ENCODE measurements around the gene APOD. TPM values are rescaled to one million over a fixed set of nuclear protein-coding genes. Genes with fewer than 3 reads are reported as not detected.

Gene APOD
- total and polyA plus RNA-seq, 8 donors = 33.0 to 941 (median 188) TPM

GRCh38 chr3:195548987-195549386 lies 34.8 kb downstream of the APOD start:
- no peak overlapping the region for H3K27ac ChIP-seq

GRCh38 chr3:195548501-195548900 lies 35.2 kb downstream of the APOD start:
- DNase-seq = no peak
- H3K27me3 ChIP-seq = no peaks in the 10 kb centered on the region
- intact Hi-C loops (cut with DNase I; ENCODE audit: low total_unique reads) = no loop called here
- no peak overlapping the region for H3K27ac ChIP-seq
- H3K36me3 ChIP-seq = no peaks in the 10 kb centered on the region
- no peaks in the 10 kb centered on the region for H3K9me3 ChIP-seq
- TF ChIP-seq POLR2AphosphoS5 (IDR thresholded peaks at IDR 0.05) = no peak
- TF ChIP-seq EP300 (IDR thresholded peaks at IDR 0.05) = no peak
- TF ChIP-seq CTCF (IDR thresholded peaks at IDR 0.05) = no peak
- TF ChIP-seq POLR2A (IDR thresholded peaks at IDR 0.05) = no peak
- H3K4me1 ChIP-seq = peaks cover 11 to 52% (median 26%) of the 10 kb centered on the region in 4 donors
- H3K4me3 ChIP-seq = no peak overlapping the region

More at GRCh38 chr3:195548987-195549386, 34.8 kb downstream of the APOD start:
- H3K4me1 ChIP-seq = peaks cover 8 to 47% (median 22%) of the 10 kb centered on the region in 4 donors
- H3K9me3 ChIP-seq = no peaks in the 10 kb centered on the region
- no peak for TF ChIP-seq POLR2AphosphoS5 (IDR thresholded peaks at IDR 0.05)
- TF ChIP-seq CTCF (IDR thresholded peaks at IDR 0.05) = no peak
- TF ChIP-seq EP300 (IDR thresholded peaks at IDR 0.05) = no peak
- TF ChIP-seq POLR2A (IDR thresholded peaks at IDR 0.05) = no peak
- no peak for DNase-seq
- intact Hi-C loops (cut with DNase I; ENCODE audit: low total_unique reads) = no loop called here
- H3K4me3 ChIP-seq = no peak overlapping the region
- H3K36me3 ChIP-seq = no peaks in the 10 kb centered on the region
- 48 to 62% (median 56%) methylated on average over 2 of the region's 2 CpGs for WGBS, 5 donors
- H3K27me3 ChIP-seq = no peaks in the 10 kb centered on the region

- Histone ChIP-seq H3K4me3 (no peak overlapping the region), H3K4me1 (peaks cover 11 to 54% (median 27%) of the 10 kb centered on the region in 4 donors), H3K9me3 (no peaks in the 10 kb centered on the region), H3K27me3 (no peaks in the 10 kb centered on the region), H3K36me3 (no peaks in the 10 kb centered on the region), H3K27ac (no peak overlapping the region)
- intact Hi-C loops (cut with DNase I; ENCODE audit: low total_unique reads) = no loop called here
- TF ChIP-seq POLR2A (IDR thresholded peaks at IDR 0.05) (no peak), EP300 (IDR thresholded peaks at IDR 0.05) (no peak), POLR2AphosphoS5 (IDR thresholded peaks at IDR 0.05) (no peak), CTCF (IDR thresholded peaks at IDR 0.05) (no peak)
- WGBS, 5 donors = 61 to 78% (median 65%) methylated on average over 8 of the region's 8 CpGs
- DNase-seq = no peak
Observed at GRCh38 chr3:195548006-195548405, 35.7 kb downstream of the APOD start.

- 29 to 68% (median 52%) methylated on average over 4 of the region's 4 CpGs for WGBS, 5 donors
- Histone ChIP-seq H3K27ac (peak overlapping the region in 4 of 5 donors; percentile 34 to 79 (median 54)), H3K4me1 (peaks cover 15 to 57% (median 35%) of the 10 kb centered on the region in 4 donors), H3K4me3 (no peak overlapping the region), H3K27me3 (no peaks in the 10 kb centered on the region), H3K9me3 (no peaks in the 10 kb centered on the region), H3K36me3 (no peaks in the 10 kb centered on the region)
- intact Hi-C loops (cut with DNase I; ENCODE audit: low total_unique reads) = no loop called here
- DNase-seq = peak; percentile 34 to 43
- TF ChIP-seq POLR2A (IDR thresholded peaks at IDR 0.05) (no peak), POLR2AphosphoS5 (IDR thresholded peaks at IDR 0.05) (peak; percentile 13 to 52 (median 26)), CTCF (IDR thresholded peaks at IDR 0.05) (no peak)
Observed at GRCh38 chr3:195546130-195546560, 37.6 kb downstream of the APOD start.
